Measurements from ENCODE around the gene QPCTL. TPM values are rescaled to one million over a fixed set of nuclear protein-coding genes. Genes with fewer than 3 reads are reported as not detected.

The QPCTL gene
- total and polyA plus RNA-seq, 9 of the 15 experiments (the other 6 are each of a cell fraction or from before 2014, with no cell fraction given) = 0.99 to 31.3 (median 12.7) TPM

DNA sequence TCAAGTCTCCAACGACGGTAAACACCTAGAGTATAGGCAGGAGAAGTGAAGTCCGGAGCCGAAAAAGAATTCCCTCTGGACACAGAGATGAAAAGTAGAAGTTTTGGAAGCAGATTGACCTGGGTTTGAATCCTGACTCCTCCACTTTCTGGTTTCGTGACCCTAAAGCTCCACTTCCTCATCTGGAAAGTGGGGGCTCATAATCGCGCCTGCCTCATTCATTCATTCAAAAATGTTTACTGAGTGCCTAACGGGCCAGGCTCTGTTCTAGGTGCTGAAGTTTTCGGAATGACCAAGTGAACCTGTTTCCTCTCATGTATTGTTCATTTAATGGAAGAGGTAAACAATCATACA, 46.1 kb upstream of the QPCTL start (continued):
- no peak for TF ChIP-seq SIX5 (IDR thresholded peaks at IDR 0.05; ENCODE audit: borderline replicate concordance in 1 of 2, insufficient read depth in 1 of 2, low read depth in 1 of 2, low read length in 2 of 2)
- TF ChIP-seq, protein P1, sequence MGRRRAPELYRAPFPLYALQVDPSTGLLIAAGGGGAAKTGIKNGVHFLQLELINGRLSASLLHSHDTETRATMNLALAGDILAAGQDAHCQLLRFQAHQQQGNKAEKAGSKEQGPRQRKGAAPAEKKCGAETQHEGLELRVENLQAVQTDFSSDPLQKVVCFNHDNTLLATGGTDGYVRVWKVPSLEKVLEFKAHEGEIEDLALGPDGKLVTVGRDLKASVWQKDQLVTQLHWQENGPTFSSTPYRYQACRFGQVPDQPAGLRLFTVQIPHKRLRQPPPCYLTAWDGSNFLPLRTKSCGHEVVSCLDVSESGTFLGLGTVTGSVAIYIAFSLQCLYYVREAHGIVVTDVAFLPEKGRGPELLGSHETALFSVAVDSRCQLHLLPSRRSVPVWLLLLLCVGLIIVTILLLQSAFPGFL (CRISPR knock-in tag; IDR thresholded peaks at IDR 0.05) = no peak
- no peak for TF ChIP-seq CHD1 (IDR thresholded peaks at IDR 0.05; ENCODE audit: low read length)
- TF ChIP-seq GTF2A2 (tag; IDR thresholded peaks at IDR 0.05) = no peak
- no peak for TF ChIP-seq ZNF140 (CRISPR knock-in tag; IDR thresholded peaks at IDR 0.05)
- no peak for TF ChIP-seq SNIP1 (IDR thresholded peaks at IDR 0.05; ENCODE audit: low read depth)
- TF ChIP-seq CBFB (CRISPR knock-in tag; IDR thresholded peaks at IDR 0.05) = no peak
- no peak; the same call in 1 of the 2 replicates for TF ChIP-seq PML (IDR thresholded peaks at IDR 0.05; ENCODE audit: low read length)
- no peak for TF ChIP-seq ZBTB12 (CRISPR knock-in tag; IDR thresholded peaks at IDR 0.05)
- TF ChIP-seq, protein P2, sequence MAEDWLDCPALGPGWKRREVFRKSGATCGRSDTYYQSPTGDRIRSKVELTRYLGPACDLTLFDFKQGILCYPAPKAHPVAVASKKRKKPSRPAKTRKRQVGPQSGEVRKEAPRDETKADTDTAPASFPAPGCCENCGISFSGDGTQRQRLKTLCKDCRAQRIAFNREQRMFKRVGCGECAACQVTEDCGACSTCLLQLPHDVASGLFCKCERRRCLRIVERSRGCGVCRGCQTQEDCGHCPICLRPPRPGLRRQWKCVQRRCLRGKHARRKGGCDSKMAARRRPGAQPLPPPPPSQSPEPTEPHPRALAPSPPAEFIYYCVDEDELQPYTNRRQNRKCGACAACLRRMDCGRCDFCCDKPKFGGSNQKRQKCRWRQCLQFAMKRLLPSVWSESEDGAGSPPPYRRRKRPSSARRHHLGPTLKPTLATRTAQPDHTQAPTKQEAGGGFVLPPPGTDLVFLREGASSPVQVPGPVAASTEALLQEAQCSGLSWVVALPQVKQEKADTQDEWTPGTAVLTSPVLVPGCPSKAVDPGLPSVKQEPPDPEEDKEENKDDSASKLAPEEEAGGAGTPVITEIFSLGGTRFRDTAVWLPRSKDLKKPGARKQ (CRISPR knock-in tag; IDR thresholded peaks at IDR 0.05) = no peak
- no peak for TF ChIP-seq RHOXF2B (CRISPR knock-in tag; conservative IDR thresholded peaks at IDR 0.05)
- TF ChIP-seq DPF2 (IDR thresholded peaks at IDR 0.05) = no peak
- TF ChIP-seq, protein P3, sequence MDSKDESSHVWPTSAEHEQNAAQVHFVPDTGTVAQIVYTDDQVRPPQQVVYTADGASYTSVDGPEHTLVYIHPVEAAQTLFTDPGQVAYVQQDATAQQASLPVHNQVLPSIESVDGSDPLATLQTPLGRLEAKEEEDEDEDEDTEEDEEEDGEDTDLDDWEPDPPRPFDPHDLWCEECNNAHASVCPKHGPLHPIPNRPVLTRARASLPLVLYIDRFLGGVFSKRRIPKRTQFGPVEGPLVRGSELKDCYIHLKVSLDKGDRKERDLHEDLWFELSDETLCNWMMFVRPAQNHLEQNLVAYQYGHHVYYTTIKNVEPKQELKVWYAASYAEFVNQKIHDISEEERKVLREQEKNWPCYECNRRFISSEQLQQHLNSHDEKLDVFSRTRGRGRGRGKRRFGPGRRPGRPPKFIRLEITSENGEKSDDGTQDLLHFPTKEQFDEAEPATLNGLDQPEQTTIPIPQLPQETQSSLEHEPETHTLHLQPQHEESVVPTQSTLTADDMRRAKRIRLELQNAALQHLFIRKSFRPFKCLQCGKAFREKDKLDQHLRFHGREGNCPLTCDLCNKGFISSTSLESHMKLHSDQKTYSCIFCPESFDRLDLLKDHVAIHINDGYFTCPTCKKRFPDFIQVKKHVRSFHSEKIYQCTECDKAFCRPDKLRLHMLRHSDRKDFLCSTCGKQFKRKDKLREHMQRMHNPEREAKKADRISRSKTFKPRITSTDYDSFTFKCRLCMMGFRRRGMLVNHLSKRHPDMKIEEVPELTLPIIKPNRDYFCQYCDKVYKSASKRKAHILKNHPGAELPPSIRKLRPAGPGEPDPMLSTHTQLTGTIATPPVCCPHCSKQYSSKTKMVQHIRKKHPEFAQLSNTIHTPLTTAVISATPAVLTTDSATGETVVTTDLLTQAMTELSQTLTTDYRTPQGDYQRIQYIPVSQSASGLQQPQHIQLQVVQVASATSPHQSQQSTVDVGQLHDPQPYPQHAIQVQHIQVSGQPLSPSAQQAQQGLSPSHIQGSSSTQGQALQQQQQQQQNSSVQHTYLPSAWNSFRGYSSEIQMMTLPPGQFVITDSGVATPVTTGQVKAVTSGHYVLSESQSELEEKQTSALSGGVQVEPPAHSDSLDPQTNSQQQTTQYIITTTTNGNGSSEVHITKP (IDR thresholded peaks at IDR 0.05; ENCODE audit: partially characterized antibody) = no peak
- no peak for TF ChIP-seq JUN (IDR thresholded peaks at IDR 0.05; ENCODE audit: borderline replicate concordance, low read depth, low read length)
- no peak for TF ChIP-seq JUN (CRISPR knock-in tag; IDR thresholded peaks at IDR 0.05; ENCODE audit: borderline replicate concordance)
- TF ChIP-seq ZC3H4 (CRISPR knock-in tag; IDR thresholded peaks at IDR 0.05; ENCODE audit: borderline replicate concordance) = no peak
- TF ChIP-seq EP300 (IDR thresholded peaks at IDR 0.05; ENCODE audit: low read length) = no peak
- no peak for TF ChIP-seq JUNB (CRISPR knock-in tag; conservative IDR thresholded peaks at IDR 0.05)
- TF ChIP-seq PYGO2 (tag; IDR thresholded peaks at IDR 0.05) = no peak
- no peak for TF ChIP-seq ZNF232 (CRISPR knock-in tag; IDR thresholded peaks at IDR 0.05)
- no peak for TF ChIP-seq ZSCAN29 (IDR thresholded peaks at IDR 0.05)
- TF ChIP-seq KDM4B (IDR thresholded peaks at IDR 0.05; ENCODE audit: borderline replicate concordance in 2 of 2, low read depth in 1 of 2) = no peak
- no peak for TF ChIP-seq TCF3 (CRISPR knock-in tag; IDR thresholded peaks at IDR 0.05)

Data from K562 (cell line).